ENCODE measurements around the gene ZRANB2.

The ZRANB2 gene

GRCh38 chr1:71027991-71028390, 52.8 kb downstream of the ZRANB2 start:
- DNase-seq (ENCODE audit: low read depth): no peak

GRCh38 chr1:71026093-71026492, 54.7 kb downstream of the ZRANB2 start:
- DNase-seq (ENCODE audit: low read depth): no peak

- DNase-seq (ENCODE audit: low read depth): no peak
Measured at GRCh38 chr1:71023515-71023914, 57.3 kb downstream of the ZRANB2 start.

GRCh38 chr1:71019233-71019969, 61.4 kb downstream of the ZRANB2 start:
- DNase-seq (ENCODE audit: low read depth): no peak

GRCh38 chr1:71018791-71019190, 62.0 kb downstream of the ZRANB2 start:
- no peak for DNase-seq (ENCODE audit: low read depth)

GRCh38 chr1:71015745-71016144, 65.1 kb downstream of the ZRANB2 start:
- no peak for DNase-seq (ENCODE audit: low read depth)

- DNase-seq (ENCODE audit: low read depth): no peak
Measured at GRCh38 chr1:71014178-71014579, 66.7 kb downstream of the ZRANB2 start.

Measured in T follicular helper cell (primary cell).